Medulla oblongata (tissue), 1 donor: ENCODE measurements around the gene SOX15.
"Not testable (repeated sequence)": the region's sequence is repeated elsewhere in the genome, so short reads cannot be mapped to it uniquely, and the experiment has no call there.

Experiments used
- DNase-seq: peaks from one replicate; pipeline ENCODE4 v3.0.0-alpha.2; 2015; ENCODE audit errors: extremely low spot score

SOX15 gene

GRCh38 chr17:7610641-7611040 is 20.7 kb upstream of the SOX15 start:
- no peak for DNase-seq

DNA sequence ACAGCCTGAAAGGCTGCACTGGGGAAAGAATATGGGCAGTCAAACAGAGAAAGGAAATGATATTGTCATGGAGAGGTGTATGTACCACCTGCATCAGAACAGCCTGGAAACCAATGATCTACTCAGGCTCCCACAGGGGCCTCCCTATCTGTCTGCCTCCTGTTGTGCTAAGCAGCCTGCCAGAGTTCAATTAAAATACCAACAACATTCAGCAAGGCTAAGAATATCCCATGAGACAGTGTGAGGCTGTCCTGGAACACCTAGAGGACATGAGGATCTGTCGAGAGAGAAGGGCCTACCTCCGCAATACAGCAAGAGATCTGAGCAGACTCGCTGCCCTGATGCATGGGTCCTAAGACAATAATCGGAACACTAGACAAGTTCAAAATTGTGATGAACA is 16.4 kb upstream of the SOX15 start:
- no peak for DNase-seq

GRCh38 chr17:7597561-7597960 is 7.7 kb upstream of the SOX15 start:
- DNase-seq: not testable (repeated sequence)

DNA sequence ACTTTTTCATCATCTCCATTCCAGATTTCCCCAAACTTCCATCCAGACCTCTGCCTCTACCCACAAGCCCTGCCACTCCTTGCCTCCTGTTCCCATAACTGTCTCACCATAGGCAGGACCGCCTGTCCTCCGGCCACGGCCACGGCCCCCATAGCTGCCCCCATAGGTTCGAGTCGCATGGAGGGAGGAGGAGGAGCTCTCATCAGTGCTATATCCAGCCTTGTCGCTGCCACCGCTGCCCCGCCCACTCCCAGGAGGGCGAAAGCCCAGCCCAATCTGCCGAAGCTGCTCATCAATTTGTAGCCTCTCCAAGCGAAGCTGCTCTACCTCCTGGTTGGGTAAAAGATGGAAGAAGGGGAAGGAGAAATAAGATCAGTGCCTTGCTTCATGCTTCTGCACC is 3.4 kb upstream of the SOX15 start:
- no peak for DNase-seq

- no peak for DNase-seq
Measured at GRCh38 chr17:7592422-7593021, 2.6 kb upstream of the SOX15 start.

- DNase-seq: no peak
Measured at GRCh38 chr17:7591596-7591995, 1.7 kb upstream of the SOX15 start.

- DNase-seq: no peak
Measured at GRCh38 chr17:7590743-7591142, 849 bp upstream of the SOX15 start.

DNA sequence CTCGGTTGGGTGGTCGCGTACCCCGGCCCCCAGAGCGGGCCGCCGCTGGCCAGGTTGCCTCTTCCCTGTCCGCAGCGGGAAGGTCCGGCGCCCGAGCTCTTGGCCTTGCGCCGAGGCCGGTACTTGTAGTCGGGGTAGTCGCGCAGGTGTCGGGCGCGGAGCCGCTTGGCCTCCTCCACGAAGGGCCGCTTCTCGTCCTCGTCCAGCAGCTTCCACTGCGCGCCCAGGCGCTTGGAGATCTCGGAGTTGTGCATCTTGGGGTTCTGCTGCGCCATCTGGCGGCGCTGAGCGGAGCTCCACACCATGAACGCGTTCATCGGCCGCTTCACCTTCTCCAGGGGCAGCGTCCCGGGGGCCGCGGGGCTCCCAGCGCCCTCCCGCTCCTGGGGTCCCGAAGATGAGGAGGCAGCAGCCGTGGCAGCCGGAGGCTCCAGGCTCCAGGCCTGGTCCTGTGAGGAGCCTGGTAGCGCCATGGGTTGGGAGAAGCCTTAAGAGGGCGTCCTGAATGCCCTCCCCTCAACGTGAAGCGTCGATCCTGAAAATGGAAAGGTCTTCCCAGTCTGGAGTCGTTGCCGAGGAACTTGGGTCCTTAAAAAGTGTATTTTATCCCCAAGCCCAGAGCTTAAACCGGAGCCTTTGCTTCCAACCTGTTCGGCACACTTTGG is 558 bp downstream of the SOX15 start:
- peak; percentile 90 for DNase-seq

DNA sequence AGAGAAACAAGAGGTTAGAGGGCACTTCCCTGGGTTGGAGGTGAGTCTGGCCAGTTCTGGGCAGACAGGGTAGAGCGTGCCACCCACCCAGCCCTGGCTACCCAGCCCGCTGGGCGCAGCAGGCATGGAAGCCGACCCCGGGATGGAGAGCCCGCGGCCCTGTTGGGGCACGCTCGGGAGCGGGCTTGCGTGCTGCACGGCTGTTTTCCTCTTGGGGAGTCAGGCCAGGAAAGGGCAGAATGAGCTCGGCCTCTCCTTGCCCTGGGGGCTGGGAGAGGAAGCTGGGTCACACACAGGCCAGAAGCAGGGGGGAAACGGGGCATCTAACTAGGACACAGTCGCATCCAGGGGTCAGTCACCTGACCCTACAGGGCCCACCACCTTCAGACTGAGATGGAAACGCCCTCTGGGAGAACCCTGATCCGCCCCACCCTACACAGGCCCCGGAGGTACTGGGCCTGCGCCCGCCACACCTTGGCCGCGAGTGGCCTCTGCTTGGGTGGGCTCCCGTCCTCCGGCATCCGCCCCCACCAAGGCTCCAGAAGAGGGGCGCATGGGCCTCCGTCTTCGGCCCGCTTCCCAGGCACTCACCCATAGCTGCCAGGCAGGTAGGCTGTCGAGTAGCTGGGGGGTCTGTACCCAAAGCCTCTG is 1.2 kb downstream of the SOX15 start:
- no peak for DNase-seq

- DNase-seq: no peak
Measured at GRCh38 chr17:7587420-7588151, 2.3 kb downstream of the SOX15 start.

GRCh38 chr17:7586673-7587419 is 3.0 kb downstream of the SOX15 start:
- DNase-seq: no peak

GRCh38 chr17:7583253-7584109 is 6.4 kb downstream of the SOX15 start, which contains the start of gene MPDU1:
Gene MPDU1 (plus strand): TSS chr17:7583852. CDS start chr17:7583863, 11 bp downstream.
- peak; percentile 97 for DNase-seq

GRCh38 chr17:7582396-7583252 is 7.3 kb downstream of the SOX15 start:
- no peak for DNase-seq

GRCh38 chr17:7580604-7581575 is 9.0 kb downstream of the SOX15 start:
- no peak for DNase-seq

DNA sequence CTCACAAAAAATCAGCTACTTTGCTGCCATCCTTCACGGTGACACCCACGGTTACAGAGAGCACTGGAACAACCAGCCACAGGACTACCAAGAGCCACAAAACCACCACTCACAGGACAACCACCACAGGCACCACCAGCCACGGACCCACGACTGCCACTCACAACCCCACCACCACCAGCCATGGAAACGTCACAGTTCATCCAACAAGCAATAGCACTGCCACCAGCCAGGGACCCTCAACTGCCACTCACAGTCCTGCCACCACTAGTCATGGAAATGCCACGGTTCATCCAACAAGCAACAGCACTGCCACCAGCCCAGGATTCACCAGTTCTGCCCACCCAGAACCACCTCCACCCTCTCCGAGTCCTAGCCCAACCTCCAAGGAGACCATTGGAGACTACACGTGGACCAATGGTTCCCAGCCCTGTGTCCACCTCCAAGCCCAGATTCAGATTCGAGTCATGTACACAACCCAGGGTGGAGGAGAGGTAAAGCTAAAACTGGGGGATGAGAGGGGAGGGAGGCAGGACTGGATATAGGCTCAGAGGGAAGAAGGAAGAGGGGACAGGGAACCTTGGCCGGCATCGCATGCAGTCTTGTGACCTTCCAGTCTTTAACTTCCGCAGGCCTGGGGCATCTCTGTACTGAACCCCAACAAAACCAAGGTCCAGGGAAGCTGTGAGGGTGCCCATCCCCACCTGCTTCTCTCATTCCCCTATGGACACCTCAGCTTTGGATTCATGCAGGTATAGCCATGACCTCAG is 9.9 kb downstream of the SOX15 start:
- peak; percentile 41 for DNase-seq

DNA sequence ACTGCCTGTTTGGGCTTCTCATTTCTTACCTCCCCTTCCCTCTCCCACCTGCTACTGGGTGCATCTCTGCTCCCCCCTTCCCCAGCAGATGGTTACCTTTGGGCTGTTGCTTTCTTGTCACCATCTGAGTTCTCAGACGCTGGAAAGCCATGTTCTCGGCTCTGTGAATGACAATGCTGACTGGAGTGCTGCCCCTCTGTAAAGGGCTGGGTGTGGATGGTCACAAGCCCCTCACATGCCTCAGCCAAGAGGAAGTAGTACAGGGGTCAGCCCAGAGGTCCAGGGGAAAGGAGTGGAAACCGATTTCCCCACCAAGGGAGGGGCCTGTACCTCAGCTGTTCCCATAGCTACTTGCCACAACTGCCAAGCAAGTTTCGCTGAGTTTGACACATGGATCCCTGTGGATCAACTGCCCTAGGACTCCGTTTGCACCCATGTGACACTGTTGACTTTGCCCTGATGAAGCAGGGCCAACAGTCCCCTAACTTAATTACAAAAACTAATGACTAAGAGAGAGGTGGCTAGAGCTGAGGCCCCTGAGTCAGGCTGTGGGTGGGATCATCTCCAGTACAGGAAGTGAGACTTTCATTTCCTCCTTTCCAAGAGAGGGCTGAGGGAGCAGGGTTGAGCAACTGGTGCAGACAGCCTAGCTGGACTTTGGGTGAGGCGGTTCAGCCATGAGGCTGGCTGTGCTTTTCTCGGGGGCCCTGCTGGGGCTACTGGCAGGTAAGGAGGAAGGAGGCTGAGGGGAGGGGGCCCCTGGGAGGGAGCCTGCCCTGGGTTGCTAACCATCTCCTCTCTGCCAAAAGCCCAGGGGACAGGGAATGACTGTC is 10.7 kb downstream of the SOX15 start, which contains the start of gene CD68:
TSS of gene CD68 (plus strand) at position 638 of the 833 bp plus-strand sequence. CDS start at position 678, 40 bp downstream.
- DNase-seq: peak; percentile 83
